ENCODE results near the gene RNASEL. TPM values are rescaled to one million over a fixed set of nuclear protein-coding genes. Genes with fewer than 3 reads are reported as not detected.
A peak's percentile ranks its signal among the peaks of the same experiment; 100 is the strongest.

The RNASEL gene
- total RNA-seq, 1 donor from 2014 or later, result 6.2 TPM

DNA sequence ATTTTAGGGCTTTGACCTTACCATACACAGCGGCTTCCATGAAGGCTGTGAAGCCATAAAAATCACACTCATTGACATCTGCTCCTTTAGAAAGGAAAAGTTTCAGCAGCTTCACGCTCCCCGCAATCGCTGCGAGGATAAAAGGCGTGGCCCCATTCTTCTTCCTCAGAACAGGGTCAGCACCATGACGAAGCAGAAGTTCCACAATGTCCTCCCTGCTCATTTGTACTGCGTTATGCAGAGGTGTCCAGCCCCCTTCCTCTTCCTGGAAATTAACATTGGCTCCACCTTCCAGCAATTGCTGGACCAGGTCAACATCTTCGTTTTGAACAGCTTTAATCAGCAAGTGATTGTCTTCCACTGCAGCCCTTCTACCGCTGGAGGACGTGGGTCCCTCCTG, 2.7 kb downstream of the RNASEL start:
- Mint-ChIP-seq H3K36me3 (no peaks in the 10 kb centered on the region), H3K9me3 (no peaks in the 10 kb centered on the region), H3K27ac (no peak overlapping the region), H3K27me3 (ENCODE audit: insufficient read depth, low read depth) (peaks cover 5% of the 10 kb centered on the region), H3K4me1 (peaks cover 14% of the 10 kb centered on the region), H3K4me3 (no peak overlapping the region)
- H3K9ac ChIP-seq, result no peak overlapping the region
- no peak overlapping the region for H3K4me2 ChIP-seq
- DNase-seq (ENCODE audit: low spot score), result no peak
- no peaks in the 10 kb centered on the region for H3K27me3 ChIP-seq
- H3K9me3 ChIP-seq (ENCODE audit: low read depth), result peaks cover 3% of the 10 kb centered on the region
- H3K79me2 ChIP-seq (ENCODE audit: low read depth), result no peaks in the 10 kb centered on the region
- no peaks in the 10 kb centered on the region for H3F3A ChIP-seq (ENCODE audit: low read depth)
- no peaks in the 10 kb centered on the region for H3K36me3 ChIP-seq
- no peak overlapping the region for H2AFZ ChIP-seq (replicated peaks)
- TF ChIP-seq, protein P1, sequence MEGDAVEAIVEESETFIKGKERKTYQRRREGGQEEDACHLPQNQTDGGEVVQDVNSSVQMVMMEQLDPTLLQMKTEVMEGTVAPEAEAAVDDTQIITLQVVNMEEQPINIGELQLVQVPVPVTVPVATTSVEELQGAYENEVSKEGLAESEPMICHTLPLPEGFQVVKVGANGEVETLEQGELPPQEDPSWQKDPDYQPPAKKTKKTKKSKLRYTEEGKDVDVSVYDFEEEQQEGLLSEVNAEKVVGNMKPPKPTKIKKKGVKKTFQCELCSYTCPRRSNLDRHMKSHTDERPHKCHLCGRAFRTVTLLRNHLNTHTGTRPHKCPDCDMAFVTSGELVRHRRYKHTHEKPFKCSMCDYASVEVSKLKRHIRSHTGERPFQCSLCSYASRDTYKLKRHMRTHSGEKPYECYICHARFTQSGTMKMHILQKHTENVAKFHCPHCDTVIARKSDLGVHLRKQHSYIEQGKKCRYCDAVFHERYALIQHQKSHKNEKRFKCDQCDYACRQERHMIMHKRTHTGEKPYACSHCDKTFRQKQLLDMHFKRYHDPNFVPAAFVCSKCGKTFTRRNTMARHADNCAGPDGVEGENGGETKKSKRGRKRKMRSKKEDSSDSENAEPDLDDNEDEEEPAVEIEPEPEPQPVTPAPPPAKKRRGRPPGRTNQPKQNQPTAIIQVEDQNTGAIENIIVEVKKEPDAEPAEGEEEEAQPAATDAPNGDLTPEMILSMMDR (IDR thresholded peaks at IDR 0.05), result no peak
- TF ChIP-seq EZH2 (IDR thresholded peaks at IDR 0.05), result no peak
- TF ChIP-seq EZH2phosphoT487 (IDR thresholded peaks at IDR 0.05), result no peak
- no peak overlapping the region for H3K4me3 ChIP-seq
- no peaks in the 10 kb centered on the region for H4K20me1 ChIP-seq (ENCODE audit: low read depth)
- H3K27ac ChIP-seq, result no peak overlapping the region
- no peaks in the 10 kb centered on the region for H3K4me1 ChIP-seq

DNA sequence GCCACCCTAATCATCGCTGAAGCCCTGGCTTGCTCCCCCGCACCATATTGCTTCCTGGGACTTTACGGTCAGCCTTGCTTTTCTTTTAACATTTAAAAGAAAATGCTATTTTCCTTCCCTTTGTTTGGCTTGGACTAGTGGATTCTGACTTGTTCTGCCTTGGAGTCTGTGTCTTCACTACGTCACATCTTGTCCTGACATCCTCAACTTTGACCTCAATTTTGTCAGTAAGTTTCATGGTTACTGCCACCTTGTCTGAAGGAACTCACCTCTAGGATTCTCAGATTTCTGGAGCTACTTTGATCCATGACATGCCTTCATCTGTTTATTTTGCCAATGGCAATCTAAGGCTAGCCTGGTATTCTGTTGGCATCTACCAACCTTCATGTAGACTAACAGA, 4.3 kb downstream of the RNASEL start:
- Histone ChIP-seq H4K20me1 (ENCODE audit: low read depth) (no peaks in the 10 kb centered on the region), H3K4me2 (no peak overlapping the region), H3K79me2 (ENCODE audit: low read depth) (no peaks in the 10 kb centered on the region), H3K9me3 (ENCODE audit: low read depth) (peaks cover 3% of the 10 kb centered on the region), H3K9ac (no peak overlapping the region), H3K27ac (no peak overlapping the region), H3K36me3 (no peaks in the 10 kb centered on the region), H3F3A (ENCODE audit: low read depth) (no peaks in the 10 kb centered on the region), H2AFZ (replicated peaks) (no peak overlapping the region), H3K4me1 (no peaks in the 10 kb centered on the region), H3K4me3 (no peak overlapping the region), H3K27me3 (no peaks in the 10 kb centered on the region)
- Mint-ChIP-seq H3K4me1 (peaks cover 12% of the 10 kb centered on the region), H3K27ac (no peak overlapping the region), H3K36me3 (no peaks in the 10 kb centered on the region), H3K4me3 (no peak overlapping the region), H3K9me3 (no peaks in the 10 kb centered on the region), H3K27me3 (ENCODE audit: insufficient read depth, low read depth) (peaks cover 1% of the 10 kb centered on the region)
- TF ChIP-seq, protein P1 (IDR thresholded peaks at IDR 0.05), result no peak
- no peak for TF ChIP-seq EZH2phosphoT487 (IDR thresholded peaks at IDR 0.05)
- no peak for TF ChIP-seq EZH2 (IDR thresholded peaks at IDR 0.05)
- no peak for DNase-seq (ENCODE audit: low spot score)

DNA sequence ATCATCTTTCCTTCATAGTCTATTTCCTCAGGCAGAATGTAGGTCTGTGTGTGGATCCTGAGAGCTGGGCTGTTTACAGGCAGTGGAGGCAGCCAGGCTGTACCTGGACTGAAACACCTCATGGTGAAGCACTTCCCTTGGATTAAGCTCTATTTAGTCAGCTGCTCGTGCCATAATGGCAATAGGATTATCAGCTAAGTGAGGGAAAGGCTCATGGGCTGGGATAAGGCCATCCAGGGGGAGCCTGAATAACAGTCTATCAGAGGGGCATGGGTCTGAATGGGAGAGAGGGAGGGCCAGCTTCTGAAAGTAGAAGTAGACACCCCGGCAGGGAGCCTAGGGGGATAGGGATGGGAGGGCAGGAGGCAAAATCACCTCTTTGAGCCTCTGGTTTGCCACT, 8.3 kb downstream of the RNASEL start:
- no peak overlapping the region for H3K4me2 ChIP-seq

More for the DNA sequence above, 8.3 kb downstream of the RNASEL start:
- DNase-seq (ENCODE audit: low spot score), result peak; percentile 40
- no peaks in the 10 kb centered on the region for H3K9me3 ChIP-seq (ENCODE audit: low read depth)
- no peaks in the 10 kb centered on the region for H3K79me2 ChIP-seq (ENCODE audit: low read depth)
- no peak overlapping the region for H3K27ac Mint-ChIP-seq
- TF ChIP-seq EZH2phosphoT487 (IDR thresholded peaks at IDR 0.05), result no peak
- TF ChIP-seq, protein P1 (IDR thresholded peaks at IDR 0.05), result no peak
- no peak for TF ChIP-seq EZH2 (IDR thresholded peaks at IDR 0.05)
- no peaks in the 10 kb centered on the region for H3K27me3 Mint-ChIP-seq (ENCODE audit: insufficient read depth, low read depth)
- no peak overlapping the region for H3K27ac ChIP-seq
- no peaks in the 10 kb centered on the region for H4K20me1 ChIP-seq (ENCODE audit: low read depth)
- H3K36me3 Mint-ChIP-seq, result no peaks in the 10 kb centered on the region
- H3K4me3 Mint-ChIP-seq, result no peak overlapping the region
- no peaks in the 10 kb centered on the region for H3F3A ChIP-seq (ENCODE audit: low read depth)
- no peak overlapping the region for H3K9ac ChIP-seq
- H3K9me3 Mint-ChIP-seq, result no peaks in the 10 kb centered on the region
- no peaks in the 10 kb centered on the region for H3K4me1 ChIP-seq
- no peaks in the 10 kb centered on the region for H3K27me3 ChIP-seq
- H3K4me3 ChIP-seq, result no peak overlapping the region
- H3K4me1 Mint-ChIP-seq, result no peaks in the 10 kb centered on the region
- no peaks in the 10 kb centered on the region for H3K36me3 ChIP-seq
- no peak overlapping the region for H2AFZ ChIP-seq (replicated peaks)

Measured in neural progenitor cell (in vitro differentiated cells).